CD4-positive, alpha-beta memory T cell (primary cell): ENCODE results near the gene SMTNL2. TPM values are rescaled to one million over a fixed set of nuclear protein-coding genes. Genes with fewer than 3 reads are reported as not detected.

ENCODE experiments used
- CTCF ChIA-PET: fragments of 350-600 bp; sonication (Branson Sonifier 250); formaldehyde crosslinking; loops from one replicate; lab custom pipeline; 2021; ENCODE audit warnings: inconsistent platforms; ENCODE audit not compliant: partially characterized antibody; lab: Charles Lee
- POLR2A ChIA-PET: fragments of 350-600 bp; sonication (Branson Sonifier 250); formaldehyde crosslinking; loops from one replicate; lab custom pipeline; 2021; ENCODE audit not compliant: partially characterized antibody; lab: Charles Lee
- DNase-seq, 5 donors: peaks; one replicate each; pipeline versions ENCODE4 v3.0.0 to v3.0.0-alpha.2; 2020 to 2022; ENCODE audit warnings: mixed read lengths in 1 of 5
- H3K27ac ChIP-seq: one replicate; pipeline ENCODE4 v1.7.0; 2013; ENCODE audit warnings: low read depth, low read length
- H3K27me3 ChIP-seq: 2 replicates; pipeline ENCODE4 v1.7.0; 2013; ENCODE audit warnings: mild to moderate bottlenecking, low read length, moderate library complexity; ENCODE audit not compliant: insufficient read depth
- H3K36me3 ChIP-seq: 2 replicates; pipeline ENCODE4 v1.7.0; 2013; ENCODE audit warnings: mild to moderate bottlenecking, low read length, moderate library complexity; ENCODE audit not compliant: insufficient read depth
- H3K4me1 ChIP-seq: 2 replicates; pipeline ENCODE4 v1.7.0; 2013; ENCODE audit warnings: mild to moderate bottlenecking, low read length, moderate library complexity; ENCODE audit not compliant: insufficient read depth
- H3K4me3 ChIP-seq, 2 donors: one replicate each; pipeline ENCODE4 v1.7.0; 2013; ENCODE audit warnings: low read length in 2 of 2, mild to moderate bottlenecking in 1 of 2
- H3K9me3 ChIP-seq, 2 donors: one replicate each; pipeline ENCODE4 v1.7.0; 2013; ENCODE audit warnings: low read length in 2 of 2, control low read depth in 1 of 2; ENCODE audit not compliant: control insufficient read depth in 1 of 2
- H3K27ac Mint-ChIP-seq, 7 donors: one replicate each; pipeline ENCODE4 v1.8.0; 2020 to 2021; ENCODE audit warnings: mixed read lengths in 7 of 7, mild to moderate bottlenecking in 6 of 7, inconsistent platforms in 3 of 7, moderate library complexity in 3 of 7
- H3K27me3 Mint-ChIP-seq, 2 donors: one replicate each; pipeline ENCODE4 v1.8.0; 2020 to 2021; ENCODE audit warnings: mixed read lengths in 2 of 2
- H3K36me3 Mint-ChIP-seq, 2 donors: one replicate each; pipeline ENCODE4 v1.8.0; 2020 to 2021; ENCODE audit warnings: mixed read lengths in 2 of 2, inconsistent platforms in 1 of 2, mild to moderate bottlenecking in 1 of 2
- H3K4me1 Mint-ChIP-seq, 4 donors: one replicate each; pipeline ENCODE4 v1.8.0; 2020 to 2021; ENCODE audit warnings: mixed read lengths in 4 of 4, mild to moderate bottlenecking in 1 of 4
- H3K4me3 Mint-ChIP-seq, 8 donors: one replicate each; pipeline ENCODE4 v1.8.0; 2020 to 2021; ENCODE audit warnings: mixed read lengths in 8 of 8, mild to moderate bottlenecking in 7 of 8, moderate library complexity in 6 of 8, inconsistent platforms in 3 of 8
- H3K9me3 Mint-ChIP-seq, 8 donors: one replicate each; pipeline ENCODE4 v1.8.0; 2020 to 2021; ENCODE audit warnings: mixed read lengths in 8 of 8, mild to moderate bottlenecking in 5 of 8, inconsistent platforms in 3 of 8, moderate library complexity in 1 of 8
- intact Hi-C: fragments of 100-400 bp; cut with micrococcal nuclease; formaldehyde crosslinking; loops from one replicate; pipeline ENCODE4 v1.15.1; 2023
- polyA plus RNA-seq, 2 donors: library from polyadenylated mRNA; unstranded; fragments of 300-500 nt; fragmentation: Illumina TruSeq; gene quantifications; one replicate each; pipeline ENCODE4 v1.2.3, GENCODE V29; 2021
- total RNA-seq, 2 experiments: library from RNA; stranded (reverse); gene quantifications; one replicate each; pipeline ENCODE4 v1.2.3, GENCODE V29; 2021

SMTNL2 gene
- total and polyA plus RNA-seq, 4 experiments from 2014 or later, result not detected

DNA sequence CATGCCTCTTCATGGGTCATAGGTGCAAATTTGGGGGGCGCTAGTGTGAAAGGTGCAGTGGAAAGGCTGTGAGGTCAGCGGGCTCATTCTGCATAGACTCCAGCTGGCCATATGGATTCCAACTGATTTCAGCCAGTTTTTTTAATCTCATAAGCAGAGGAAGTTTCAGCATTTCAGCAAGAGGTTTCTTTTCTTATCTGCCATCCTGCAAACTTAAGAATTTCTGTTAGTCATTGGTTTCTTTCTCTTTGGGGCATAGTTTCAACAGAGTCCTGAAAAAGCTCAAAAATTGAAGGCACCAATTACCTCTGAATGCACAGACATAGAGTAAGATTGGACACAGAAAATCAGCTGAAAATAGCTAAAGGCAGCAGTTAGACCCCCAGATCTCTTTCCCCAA lies 73.3 kb downstream of the SMTNL2 start:
- Histone ChIP-seq H3K27me3 (no peaks in the 10 kb centered on the region), H3K4me1 (no peaks in the 10 kb centered on the region), H3K27ac (no peak overlapping the region), H3K4me3 (no peak overlapping the region), H3K9me3 (no peaks in the 10 kb centered on the region), H3K36me3 (no peaks in the 10 kb centered on the region)
- intact Hi-C loops, result no loop called here
- peaks cover 0 to 8% (median 0%) of the 10 kb centered on the region in 8 donors for H3K9me3 Mint-ChIP-seq
- no peak for DNase-seq
- CTCF ChIA-PET, result no interaction called here
- POLR2A ChIA-PET, result no interaction called here
- no peak overlapping the region for H3K4me3 Mint-ChIP-seq
- peaks cover 0 to 4% (median under 1%) of the 10 kb centered on the region in 4 donors for H3K4me1 Mint-ChIP-seq
- H3K27ac Mint-ChIP-seq, result no peak overlapping the region
- H3K36me3 Mint-ChIP-seq, result no peaks in the 10 kb centered on the region
- peaks cover 7 to 9% of the 10 kb centered on the region in 2 donors for H3K27me3 Mint-ChIP-seq

Other genes starting within 250 kb of the SMTNL2 start
- 10 to 100 TPM; 56.9 to 61.6 TPM for gene UBE2G1, start 217.9 kb upstream of the SMTNL2 start, total RNA-seq
- 10 to 100 TPM; 62.4 to 69.4 TPM for gene UBE2G1, start 217.9 kb upstream of the SMTNL2 start, polyA plus RNA-seq
- gene SPNS3, start 150.6 kb upstream of the SMTNL2 start, total RNA-seq, result 1 to 10 TPM; 1.6 to 2.0 TPM
- gene SPNS3, start 150.6 kb upstream of the SMTNL2 start, polyA plus RNA-seq, result 1 to 10 TPM; 4.8 to 5.9 TPM
- under 1 TPM; 0.11 to 0.12 TPM for gene SPNS2, start 85.6 kb upstream of the SMTNL2 start, total RNA-seq
- gene SPNS2, start 85.6 kb upstream of the SMTNL2 start, polyA plus RNA-seq, result under 1 TPM; 0.24 to 0.29 TPM
- 10 to 100 TPM; 73.4 to 74.7 TPM for gene MYBBP1A, start 29.1 kb upstream of the SMTNL2 start, total RNA-seq
- gene MYBBP1A, start 29.1 kb upstream of the SMTNL2 start, polyA plus RNA-seq, result 10 to 100 TPM; 12.5 to 35.2 TPM
- gene GGT6, start 24.0 kb upstream of the SMTNL2 start, total RNA-seq, result not detected
- not detected for gene GGT6, start 24.0 kb upstream of the SMTNL2 start, polyA plus RNA-seq
- under 1 TPM in 1 of 2 experiments, not detected in 1; 0.49 TPM for gene ALOX15, start 57.1 kb downstream of the SMTNL2 start, total RNA-seq
- not detected for gene ALOX15, start 57.1 kb downstream of the SMTNL2 start, polyA plus RNA-seq
- 10 to 100 TPM; 78.0 to 81.8 TPM for gene PELP1, start 119.6 kb downstream of the SMTNL2 start, total RNA-seq
- 10 to 100 TPM in 1 of 2 donors, 1 to 10 TPM in 1; 6.0 to 11.1 TPM for gene PELP1, start 119.6 kb downstream of the SMTNL2 start, polyA plus RNA-seq
- gene ARRB2, start 126.1 kb downstream of the SMTNL2 start, total RNA-seq, result 100 to 1,000 TPM; 340 to 341 TPM
- gene ARRB2, start 126.1 kb downstream of the SMTNL2 start, polyA plus RNA-seq, result 10 to 100 TPM; 54.5 to 56.7 TPM
- 10 to 100 TPM; 31.7 to 35.4 TPM for gene MED11, start 146.9 kb downstream of the SMTNL2 start, total RNA-seq
- 10 to 100 TPM; 37.5 to 54.0 TPM for gene MED11, start 146.9 kb downstream of the SMTNL2 start, polyA plus RNA-seq
- under 1 TPM; 0.41 to 0.44 TPM for gene ZMYND15, start 155.3 kb downstream of the SMTNL2 start, total RNA-seq
- under 1 TPM in 1 of 2 donors, not detected in 1; 0.15 TPM for gene ZMYND15, start 155.3 kb downstream of the SMTNL2 start, polyA plus RNA-seq
- gene CXCL16, start 155.4 kb downstream of the SMTNL2 start, total RNA-seq, result 1 to 10 TPM; 3.2 to 3.4 TPM
- gene CXCL16, start 155.4 kb downstream of the SMTNL2 start, polyA plus RNA-seq, result 1 to 10 TPM; 1.8 to 3.8 TPM
- gene TM4SF5, start 187.4 kb downstream of the SMTNL2 start, total RNA-seq, result not detected
- not detected for gene TM4SF5, start 187.4 kb downstream of the SMTNL2 start, polyA plus RNA-seq
- gene VMO1, start 201.8 kb downstream of the SMTNL2 start, total RNA-seq, result under 1 TPM in 1 of 2 experiments, not detected in 1; 0.50 TPM
- not detected for gene VMO1, start 201.8 kb downstream of the SMTNL2 start, polyA plus RNA-seq
- gene GLTPD2, start 204.4 kb downstream of the SMTNL2 start, total RNA-seq, result not detected
- not detected for gene GLTPD2, start 204.4 kb downstream of the SMTNL2 start, polyA plus RNA-seq
- 10 to 100 TPM; 44.4 to 46.4 TPM for gene PSMB6, start 211.6 kb downstream of the SMTNL2 start, total RNA-seq
- gene PSMB6, start 211.6 kb downstream of the SMTNL2 start, polyA plus RNA-seq, result 100 to 1,000 TPM; 235 to 462 TPM
- gene PLD2, start 222.6 kb downstream of the SMTNL2 start, total RNA-seq, result 10 to 100 TPM; 30.8 to 37.5 TPM
- 1 to 10 TPM; 1.9 to 5.0 TPM for gene PLD2, start 222.6 kb downstream of the SMTNL2 start, polyA plus RNA-seq
- 100 to 1,000 TPM; 134 to 139 TPM for gene MINK1, start 248.8 kb downstream of the SMTNL2 start, total RNA-seq
- gene MINK1, start 248.8 kb downstream of the SMTNL2 start, polyA plus RNA-seq, result 10 to 100 TPM in 1 of 2 donors, 1 to 10 TPM in 1; 4.3 to 43.6 TPM